Measurements from ENCODE around the gene LYPD6B.

The LYPD6B gene

DNA sequence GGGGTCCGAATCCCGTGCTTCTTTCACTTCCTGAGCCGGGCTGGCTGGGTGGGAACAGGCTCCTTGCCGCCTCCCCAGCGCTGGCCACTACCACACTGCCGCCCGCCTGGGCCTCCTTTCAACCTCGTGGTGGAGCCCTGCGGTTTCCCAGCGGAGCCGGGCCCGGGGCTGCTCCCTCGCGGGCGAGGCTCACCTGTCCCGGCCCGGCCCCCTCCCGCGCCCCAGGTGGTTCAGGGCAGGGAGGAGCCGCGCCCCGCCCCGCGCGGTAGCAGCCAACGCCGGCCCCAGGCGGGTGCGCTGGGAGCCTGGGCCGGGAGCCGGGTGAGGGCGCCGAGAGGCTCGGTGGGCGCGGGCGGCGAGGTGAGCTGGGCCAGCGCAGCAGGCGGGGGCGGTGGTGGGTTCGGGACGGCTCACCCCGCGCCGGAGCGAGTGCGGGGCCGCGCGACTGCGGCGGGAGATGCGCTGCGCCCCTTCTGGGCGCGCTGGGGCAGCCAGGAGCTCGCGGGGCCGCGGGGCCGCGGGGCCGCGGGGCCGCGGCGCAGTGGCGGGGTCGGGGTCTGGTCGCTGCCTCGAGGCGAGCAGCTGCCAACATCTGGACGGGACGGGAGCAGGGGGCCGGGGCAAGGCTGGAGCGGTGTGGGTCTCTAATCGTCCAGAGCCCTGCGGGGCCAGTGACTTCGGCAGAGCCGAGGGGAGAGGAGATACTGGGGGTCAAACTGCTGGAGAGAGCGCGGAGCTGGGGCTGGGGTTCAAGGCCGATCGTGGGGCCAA, at the start of gene LYPD6B:
Gene LYPD6B, plus strand, starts transcription at position 258 of the 771 bp plus-strand sequence. CDS start 92,250 bp downstream, outside the sequence.
- DNase-seq (ENCODE audit: low read depth in 2 of 2): no peak

DNA sequence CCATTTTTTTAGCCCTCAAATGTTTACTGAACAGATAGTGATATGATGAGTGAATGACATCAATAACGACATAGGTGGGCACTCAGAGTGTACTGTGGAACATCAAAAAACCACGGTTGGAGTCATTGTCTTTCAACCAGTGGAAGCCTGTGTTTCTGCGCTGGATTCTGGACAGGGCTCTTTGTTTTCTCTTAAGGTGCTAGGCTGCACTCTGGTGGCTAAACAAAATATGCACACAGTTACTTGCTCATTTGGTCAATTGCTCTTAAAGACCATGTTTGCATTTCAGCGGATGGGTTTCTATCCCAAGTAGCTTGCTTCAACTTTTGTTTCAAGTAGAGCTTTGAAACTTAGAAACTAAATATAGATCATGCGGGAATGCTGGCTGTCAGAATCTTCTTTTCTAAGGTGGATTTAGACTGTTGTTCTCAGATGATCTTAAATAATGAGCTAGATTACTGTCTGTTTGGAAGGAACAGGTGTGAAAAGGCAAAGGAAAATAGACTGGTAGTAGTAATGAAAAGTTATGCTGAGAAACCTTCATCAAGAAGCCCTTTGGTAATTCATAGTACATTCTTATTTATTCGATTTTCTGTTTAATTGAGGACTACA, 48.5 kb upstream of the LYPD6B start:
- peak; percentile 18 to 31 for DNase-seq (ENCODE audit: low read depth in 2 of 2)

- no peak for DNase-seq (ENCODE audit: low read depth in 2 of 2)
Observed at GRCh38 chr2:148990968-148991367, 47.5 kb upstream of the LYPD6B start.

DNA sequence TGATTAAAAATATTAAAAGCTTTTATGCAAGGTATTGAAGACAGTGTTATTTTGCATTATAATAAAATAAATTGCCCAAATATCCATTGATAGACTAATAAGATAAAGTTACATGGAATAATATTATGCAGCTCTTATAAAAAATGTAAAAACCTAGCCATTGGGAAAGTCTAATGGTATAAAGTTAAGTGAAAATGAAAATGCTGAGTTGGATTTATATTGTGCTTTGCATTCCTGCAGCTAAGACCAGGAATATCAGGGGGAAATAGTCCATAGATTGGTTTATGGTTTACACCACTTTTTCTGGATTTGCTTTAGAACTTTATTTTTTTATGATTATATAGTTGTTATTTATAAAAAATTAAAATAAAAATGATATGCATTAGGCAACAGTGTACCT, 46.1 kb upstream of the LYPD6B start:
- no peak for DNase-seq (ENCODE audit: low read depth in 2 of 2)

DNA sequence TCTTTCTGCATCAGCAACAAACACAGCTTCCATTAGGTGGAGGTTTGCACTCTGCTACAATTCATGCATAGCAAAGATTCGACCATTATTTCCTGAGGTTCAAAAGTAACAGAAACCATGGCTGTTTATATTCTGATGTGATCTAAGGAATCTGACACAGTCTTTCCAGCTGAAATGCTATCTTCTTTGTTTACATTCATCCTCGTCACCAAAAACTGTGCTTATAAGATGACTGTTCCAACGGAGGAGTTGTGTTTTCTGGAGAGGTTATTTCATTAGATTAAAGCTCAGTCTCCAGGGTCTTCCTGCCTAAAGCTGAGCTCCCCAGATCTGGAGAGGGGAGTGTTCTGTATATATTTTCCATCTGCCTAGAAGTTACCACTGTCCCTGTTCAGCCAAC, 45.1 kb upstream of the LYPD6B start:
- no peak for DNase-seq (ENCODE audit: low read depth in 2 of 2)

DNA sequence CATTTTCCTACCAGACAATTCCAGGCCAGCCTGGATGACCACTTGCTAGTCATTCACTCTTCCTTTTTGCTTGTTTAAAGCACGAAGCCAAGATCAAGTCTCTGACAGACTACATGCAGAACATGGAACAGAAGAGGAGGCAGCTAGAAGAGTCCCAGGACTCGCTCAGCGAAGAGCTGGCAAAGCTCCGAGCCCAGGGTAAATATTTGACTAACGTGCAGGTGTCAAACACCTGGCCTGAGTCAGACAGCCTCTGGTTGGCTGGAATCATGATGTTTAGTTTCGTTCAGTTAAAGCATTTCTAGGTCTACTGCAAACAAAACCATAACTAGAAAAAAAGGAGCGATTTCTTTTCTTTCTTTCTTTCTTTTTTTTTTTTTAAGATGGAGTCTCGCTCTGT, 44.2 kb upstream of the LYPD6B start:
- DNase-seq (ENCODE audit: low read depth in 2 of 2): no peak

DNA sequence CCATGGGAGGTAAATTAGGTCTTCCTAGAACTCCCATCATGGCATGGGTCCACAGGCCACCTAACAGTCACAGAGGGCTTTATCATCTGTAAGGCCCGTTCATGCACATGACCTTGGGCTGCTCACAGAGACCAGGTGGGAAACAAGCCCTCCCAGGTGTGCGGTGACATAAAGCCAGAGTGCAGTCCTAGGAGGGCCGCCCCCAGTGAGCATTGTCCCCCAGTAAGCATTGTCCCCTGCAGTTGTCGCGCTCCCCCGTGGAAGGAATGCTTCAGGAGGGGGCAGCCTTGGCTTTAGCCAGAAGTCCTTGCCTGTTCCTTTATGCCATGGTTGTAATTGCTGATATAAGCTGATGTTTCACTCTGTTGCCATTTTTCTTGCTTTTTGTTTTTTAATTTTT, 41.7 kb upstream of the LYPD6B start:
- DNase-seq (ENCODE audit: low read depth in 2 of 2): no peak

GRCh38 chr2:148998165-148998830, 40.2 kb upstream of the LYPD6B start:
- no peak for DNase-seq (ENCODE audit: low read depth in 2 of 2)

DNA sequence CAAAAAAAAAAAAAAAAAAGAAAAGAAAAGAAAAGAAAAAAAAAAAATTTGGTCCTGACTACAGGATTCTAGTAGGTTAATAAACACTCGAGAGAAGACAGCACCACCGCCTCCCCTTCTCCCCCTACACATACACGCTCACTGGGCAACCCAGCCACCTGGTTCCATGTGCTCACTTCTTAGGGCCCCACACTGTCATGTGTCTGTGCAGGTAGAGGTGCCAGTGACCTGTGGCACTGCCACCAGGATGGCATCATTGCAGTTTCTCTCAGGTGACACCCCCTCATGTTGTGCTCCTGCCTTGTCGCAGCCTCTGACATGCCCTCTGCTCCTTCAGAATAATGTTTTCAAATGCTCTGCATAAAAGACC, 39.7 kb upstream of the LYPD6B start:
- DNase-seq (ENCODE audit: low read depth in 2 of 2): no peak

- DNase-seq (ENCODE audit: low read depth in 2 of 2): no peak
Observed at GRCh38 chr2:148999451-148999921, 39.0 kb upstream of the LYPD6B start.

DNA sequence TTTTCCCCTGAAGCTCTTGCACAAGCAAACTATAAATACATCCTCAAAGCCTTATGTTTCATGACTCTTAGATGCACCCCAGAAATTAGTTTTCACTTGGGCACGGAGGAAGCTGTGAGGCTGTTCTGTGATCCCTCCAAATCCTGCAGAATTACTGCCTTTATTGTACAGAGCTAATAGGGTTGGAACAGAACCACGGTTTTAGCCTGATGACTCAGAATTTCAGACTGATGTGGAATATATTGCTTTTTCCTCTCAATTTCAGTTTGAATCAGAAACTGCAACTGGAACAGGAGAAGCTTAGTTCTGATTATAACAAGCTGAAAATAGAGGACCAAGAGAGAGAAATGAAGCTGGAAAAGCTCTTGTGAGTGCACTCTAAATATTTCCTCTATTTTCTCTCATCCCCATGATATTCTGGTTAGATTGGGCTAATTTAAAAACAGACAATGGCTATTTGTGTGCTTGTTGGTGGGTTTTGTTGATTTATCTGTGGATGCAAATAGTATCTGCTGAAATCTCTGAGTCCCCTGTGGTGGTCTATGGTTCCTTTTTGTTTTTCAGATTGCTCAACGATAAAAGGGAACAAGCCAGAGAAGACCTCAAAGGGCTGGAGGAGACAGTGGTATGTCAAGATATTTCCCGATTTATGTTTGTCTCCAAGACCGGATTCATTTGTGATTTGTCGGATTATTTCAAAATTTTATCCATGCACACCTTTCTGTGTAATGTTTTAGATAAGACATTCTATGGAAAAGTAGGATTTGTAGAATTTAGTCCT, 38.2 kb upstream of the LYPD6B start:
- DNase-seq (ENCODE audit: low read depth in 2 of 2): no peak

DNA sequence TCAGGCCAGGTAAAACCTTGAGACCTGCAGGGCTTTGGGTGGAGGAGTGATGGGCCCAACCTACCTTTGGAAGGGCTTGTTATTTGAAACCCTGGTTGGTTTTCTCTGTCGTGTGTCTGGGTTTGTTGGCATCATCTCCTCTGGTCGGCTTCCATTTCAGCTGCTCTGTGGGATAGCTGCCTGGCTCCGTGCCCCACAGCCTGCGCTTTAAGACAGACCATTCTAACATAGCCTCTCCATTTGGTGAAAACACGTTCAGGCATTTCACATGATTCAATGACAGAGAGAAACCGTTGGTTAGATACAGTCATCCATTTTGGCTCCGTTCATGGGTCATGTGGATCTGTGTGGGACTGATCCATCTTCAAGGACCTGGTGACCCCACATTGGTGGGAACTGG, 37.0 kb upstream of the LYPD6B start:
- no peak for DNase-seq (ENCODE audit: low read depth in 2 of 2)

DNA sequence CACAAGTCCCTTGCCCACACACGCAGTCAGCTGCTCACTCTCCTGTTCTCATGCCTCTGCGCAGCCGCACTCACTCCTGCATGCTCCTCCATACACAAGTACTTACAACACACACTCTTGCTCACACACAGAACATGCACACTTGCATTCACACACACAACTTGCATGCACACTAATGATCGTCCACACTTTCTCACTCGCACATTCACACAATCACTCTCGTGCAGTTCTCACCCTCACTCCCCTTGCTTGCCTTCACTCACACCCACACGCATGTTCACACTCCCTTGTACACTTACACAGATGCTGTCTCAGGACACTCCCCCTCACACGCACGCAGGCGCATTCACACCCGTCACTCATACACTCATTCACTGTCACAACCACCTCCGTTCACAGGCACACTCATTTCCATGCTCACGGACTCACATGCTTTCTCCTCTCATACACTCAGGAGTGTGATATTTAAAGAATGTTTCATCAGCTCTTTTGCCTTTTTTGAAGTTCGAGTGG, 36.1 kb upstream of the LYPD6B start:
- no peak for DNase-seq (ENCODE audit: low read depth in 2 of 2)

DNA sequence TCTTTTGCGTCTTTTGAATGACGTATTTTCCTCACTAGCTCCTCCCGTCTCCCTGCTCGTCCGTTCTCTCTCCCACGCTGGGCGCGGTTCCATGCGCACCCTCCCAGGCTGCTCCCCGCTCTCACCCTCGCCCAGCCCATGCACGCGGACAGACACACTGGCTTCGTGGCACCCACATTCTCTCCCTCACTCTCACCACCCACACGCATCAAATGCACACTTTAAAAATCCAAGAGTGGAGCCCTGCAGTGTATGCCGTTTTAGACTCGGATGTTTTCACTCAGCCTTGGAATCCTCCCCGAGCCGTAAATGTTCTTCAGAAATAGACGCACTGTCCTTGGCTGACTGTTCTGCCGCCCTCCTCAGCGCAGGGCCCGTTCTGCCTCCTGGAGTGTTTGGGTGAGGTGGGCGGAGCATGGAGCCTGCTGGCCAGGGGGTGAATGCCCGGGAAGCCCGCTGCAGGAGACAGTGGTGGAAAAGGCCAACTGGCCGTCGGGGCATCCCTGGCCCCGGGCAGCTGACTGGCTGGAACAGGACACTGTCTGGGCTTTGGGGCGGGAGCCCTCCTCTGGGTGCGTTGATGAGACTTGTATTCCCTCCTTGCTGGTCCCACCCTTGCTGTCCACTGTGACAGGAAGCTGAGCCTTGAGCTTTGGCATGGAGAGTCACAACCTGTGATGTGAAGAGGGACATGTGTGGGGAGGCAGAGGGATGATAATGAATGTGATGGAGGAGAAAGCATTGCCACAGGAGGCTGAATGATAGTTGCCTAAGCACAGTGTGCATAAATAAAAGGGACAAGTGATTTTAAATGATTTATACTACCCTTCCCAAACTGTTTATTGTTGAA, 35.4 kb upstream of the LYPD6B start:
- no peak for DNase-seq (ENCODE audit: low read depth in 2 of 2)

GRCh38 chr2:149004836-149005235, 33.7 kb upstream of the LYPD6B start:
- no peak for DNase-seq (ENCODE audit: low read depth in 2 of 2)

DNA sequence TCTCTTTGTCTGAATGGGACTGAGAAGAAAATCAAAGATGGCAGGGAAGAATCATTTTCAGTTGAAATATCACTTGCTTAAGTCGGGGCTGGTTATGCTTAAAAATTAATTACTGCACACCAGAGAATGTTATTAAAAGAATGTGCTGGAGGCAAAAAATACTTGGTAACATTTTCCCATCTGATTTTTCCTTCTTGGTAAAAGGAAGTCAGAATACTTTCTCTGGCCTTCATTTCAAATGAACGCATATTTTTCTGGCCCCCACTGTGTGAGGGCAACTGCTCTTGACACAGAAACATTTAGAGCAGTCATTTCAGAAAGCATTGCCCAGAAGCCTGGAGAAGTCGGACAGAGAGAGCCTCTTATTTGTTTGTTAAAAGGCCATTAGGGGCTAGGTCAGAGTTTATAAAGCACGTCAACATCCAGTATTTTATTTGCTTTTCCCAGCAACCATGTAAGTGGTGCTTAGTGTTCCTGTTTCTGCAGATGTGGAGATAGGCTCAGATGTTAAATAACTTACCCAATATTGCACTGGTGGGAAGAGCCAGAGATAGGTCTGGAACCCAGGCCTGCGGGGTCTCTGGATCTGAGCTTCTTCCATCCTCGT, 32.9 kb upstream of the LYPD6B start:
- DNase-seq (ENCODE audit: low read depth in 2 of 2): no peak

DNA sequence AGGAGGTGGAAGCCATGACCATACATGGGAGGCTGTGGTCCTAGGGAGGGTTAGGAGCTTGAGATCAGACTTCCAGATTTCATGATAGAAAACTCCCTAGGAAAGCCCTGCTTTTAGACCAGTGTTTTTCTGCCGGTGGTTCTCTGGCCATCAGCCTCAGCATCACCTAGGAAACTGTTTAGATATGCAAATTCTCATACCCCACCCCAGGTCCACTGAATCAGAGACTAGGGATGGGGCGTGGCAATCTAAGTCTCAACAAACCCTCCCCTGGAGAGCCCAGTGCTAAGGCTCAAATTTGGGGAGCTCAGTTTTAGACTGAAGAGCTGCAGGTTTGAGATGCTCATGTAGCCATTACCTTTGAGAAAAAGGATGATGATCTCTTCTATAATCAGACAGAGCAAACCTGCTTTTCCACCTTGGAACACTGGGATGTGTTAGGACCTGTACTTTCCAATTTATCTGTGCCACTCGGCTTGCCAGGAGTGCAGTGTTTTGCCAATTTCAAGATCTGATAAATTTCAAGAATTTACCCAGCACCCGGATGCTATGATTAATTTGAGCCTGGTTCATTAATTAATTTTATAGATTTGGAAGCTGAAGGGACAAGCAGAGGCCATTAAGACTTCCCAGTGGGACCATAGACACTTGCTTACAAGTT, 31.5 kb upstream of the LYPD6B start:
- no peak for DNase-seq (ENCODE audit: low read depth in 2 of 2)

- DNase-seq (ENCODE audit: low read depth in 2 of 2): no peak
Observed at GRCh38 chr2:149008381-149008780, 30.1 kb upstream of the LYPD6B start.

DNA sequence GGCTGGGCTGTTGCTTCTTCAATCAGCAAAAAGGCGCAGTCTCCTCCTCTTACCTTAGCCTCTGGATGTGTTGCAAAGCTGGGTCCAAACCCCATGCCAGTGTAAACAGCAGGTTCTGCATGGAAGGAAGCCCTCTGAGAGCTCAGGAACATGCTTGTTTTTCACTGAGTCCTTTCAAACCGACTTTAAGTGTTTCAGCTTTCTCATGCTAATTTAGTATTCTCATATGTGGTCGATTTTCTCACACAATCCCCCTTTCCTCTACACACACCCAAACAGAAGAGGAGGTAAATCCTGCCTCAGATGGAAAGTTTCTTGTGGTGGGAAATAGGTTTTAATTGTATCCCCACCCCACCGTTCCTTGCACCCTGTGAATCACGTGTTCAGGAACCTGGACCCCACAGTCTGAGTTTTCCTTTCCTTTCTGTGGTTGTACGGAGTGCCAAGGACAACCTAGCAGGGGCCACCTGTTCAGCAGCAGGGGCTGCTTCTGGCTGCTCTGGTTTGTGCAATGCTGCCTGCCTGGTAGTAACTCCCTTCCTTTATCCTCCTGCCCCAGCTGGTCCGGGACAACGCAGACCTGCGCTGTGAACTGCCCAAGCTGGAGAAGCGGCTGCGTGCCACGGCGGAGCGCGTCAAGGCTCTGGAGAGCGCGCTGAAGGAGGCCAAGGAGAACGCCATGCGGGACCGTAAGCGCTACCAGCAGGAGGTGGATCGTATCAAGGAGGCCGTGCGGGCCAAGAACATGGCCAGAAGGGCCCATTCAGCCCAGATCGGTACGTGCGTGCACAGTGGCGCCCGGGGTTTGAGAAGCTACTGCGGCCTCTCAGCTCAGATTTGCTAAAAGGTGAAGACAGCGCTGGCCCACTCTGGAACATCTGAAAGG, 28.7 kb upstream of the LYPD6B start:
- no peak for DNase-seq (ENCODE audit: low read depth in 2 of 2)

All from activated CD4-positive, alpha-beta T cell treated with anti-CD3 and anti-CD28 coated beads for 24 hours (primary cell).